HEK293 (cell line): ENCODE results near the gene CYP2D6.
A peak's percentile ranks its signal among the peaks of the same experiment; 100 is the strongest.

Experiments
- EGR2 ChIP-seq: fragments of 450-650 bp; formaldehyde crosslinking; IDR thresholded peaks from 2 replicates; pipeline ENCODE4 v1.5.1; 2016; ENCODE audit warnings: low read depth, missing biosample characterization, missing genetic modification characterization
- GLIS1 ChIP-seq: fragments of 450-650 bp; formaldehyde crosslinking; IDR thresholded peaks from 2 replicates; pipeline ENCODE4 v1.5.1; 2016; ENCODE audit warnings: missing biosample characterization, missing genetic modification characterization
- GLIS2 ChIP-seq: fragments of 450-650 bp; formaldehyde crosslinking; IDR thresholded peaks from 2 replicates; pipeline ENCODE4 v1.5.1; 2016; ENCODE audit warnings: missing biosample characterization, missing genetic modification characterization
- KLF1 ChIP-seq: fragments of 450-650 bp; formaldehyde crosslinking; IDR thresholded peaks from 2 replicates; pipeline ENCODE4 v1.5.1; 2016; ENCODE audit warnings: missing biosample characterization, missing genetic modification characterization
- KLF8 ChIP-seq: fragments of 450-650 bp; formaldehyde crosslinking; IDR thresholded peaks from 2 replicates; pipeline ENCODE4 v1.5.1; 2016; ENCODE audit warnings: missing biosample characterization, missing genetic modification characterization
- KLF9 ChIP-seq: fragments of 450-650 bp; formaldehyde crosslinking; IDR thresholded peaks from 2 replicates; pipeline ENCODE4 v1.5.1; 2016; ENCODE audit warnings: missing biosample characterization, missing genetic modification characterization, low read depth
- OVOL3 ChIP-seq: fragments of 450-650 bp; formaldehyde crosslinking; IDR thresholded peaks from 2 replicates; pipeline ENCODE4 v1.5.1; 2016; ENCODE audit warnings: missing biosample characterization, missing genetic modification characterization
- SCRT1 ChIP-seq: fragments of 450-650 bp; formaldehyde crosslinking; IDR thresholded peaks from 2 replicates; pipeline ENCODE4 v1.5.1; 2016; ENCODE audit warnings: missing biosample characterization, missing genetic modification characterization, borderline replicate concordance
- SCRT2 ChIP-seq: fragments of 450-650 bp; formaldehyde crosslinking; IDR thresholded peaks from 2 replicates; pipeline ENCODE4 v1.5.1; 2016; ENCODE audit warnings: missing biosample characterization, missing genetic modification characterization
- SP2 ChIP-seq: fragments of 450-650 bp; formaldehyde crosslinking; IDR thresholded peaks from 2 replicates; pipeline ENCODE4 v1.5.1; 2016; ENCODE audit warnings: missing biosample characterization, missing genetic modification characterization
- YY1 ChIP-seq: fragments of 450-650 bp; formaldehyde crosslinking; IDR thresholded peaks from 2 replicates; pipeline ENCODE4 v1.5.1; 2018; ENCODE audit warnings: missing biosample characterization, missing genetic modification characterization
- ZBTB8A ChIP-seq: fragments of 450-650 bp; formaldehyde crosslinking; IDR thresholded peaks from 2 replicates; pipeline ENCODE4 v1.5.1; 2016; ENCODE audit warnings: missing biosample characterization, missing genetic modification characterization
- ZFHX2 ChIP-seq: fragments of 450-650 bp; formaldehyde crosslinking; conservative IDR thresholded peaks from 2 replicates; pipeline ENCODE4 v1.5.1; 2016; ENCODE audit warnings: missing biosample characterization, missing genetic modification characterization
- ZFP41 ChIP-seq: fragments of 450-650 bp; formaldehyde crosslinking; IDR thresholded peaks from 2 replicates; pipeline ENCODE4 v1.5.1; 2016; ENCODE audit warnings: missing biosample characterization, missing genetic modification characterization, borderline replicate concordance
- ZIC2 ChIP-seq: fragments of 450-650 bp; formaldehyde crosslinking; IDR thresholded peaks from 2 replicates; pipeline ENCODE4 v1.5.1; 2016; ENCODE audit warnings: missing biosample characterization, missing genetic modification characterization
- ZNF155 ChIP-seq: fragments of 450-650 bp; formaldehyde crosslinking; IDR thresholded peaks from 2 replicates; pipeline ENCODE4 v1.5.1; 2016; ENCODE audit warnings: missing biosample characterization, missing genetic modification characterization
- ZNF2 ChIP-seq: fragments of 450-650 bp; formaldehyde crosslinking; IDR thresholded peaks from 2 replicates; pipeline ENCODE4 v1.5.1; 2016; ENCODE audit warnings: missing biosample characterization, missing genetic modification characterization
- ZNF324 ChIP-seq: fragments of 450-650 bp; formaldehyde crosslinking; IDR thresholded peaks from 2 replicates; pipeline ENCODE4 v1.5.1; 2016; ENCODE audit warnings: missing biosample characterization, missing genetic modification characterization
- ZNF391 ChIP-seq: fragments of 450-650 bp; formaldehyde crosslinking; IDR thresholded peaks from 2 replicates; pipeline ENCODE4 v1.5.1; 2016; ENCODE audit warnings: low read depth, missing biosample characterization, missing genetic modification characterization, borderline replicate concordance
- ZNF501 ChIP-seq: fragments of 450-650 bp; formaldehyde crosslinking; IDR thresholded peaks from 2 replicates; pipeline ENCODE4 v1.5.1; 2016; ENCODE audit warnings: missing biosample characterization, missing genetic modification characterization
- ZNF549 ChIP-seq: fragments of 450-650 bp; IDR thresholded peaks from 2 replicates; pipeline ENCODE4 v1.5.1; 2018; ENCODE audit warnings: missing biosample characterization, missing genetic modification characterization, mild to moderate bottlenecking, inconsistent platforms, moderate library complexity
- ZNF561 ChIP-seq: fragments of 450-650 bp; IDR thresholded peaks from 2 replicates; pipeline ENCODE4 v1.5.1; 2018; ENCODE audit warnings: missing biosample characterization, missing genetic modification characterization, borderline replicate concordance
- ZNF610 ChIP-seq: fragments of 450-650 bp; formaldehyde crosslinking; IDR thresholded peaks from 2 replicates; pipeline ENCODE4 v1.5.1; 2016; ENCODE audit warnings: missing biosample characterization, missing genetic modification characterization, borderline replicate concordance
- ZNF785 ChIP-seq: fragments of 450-650 bp; formaldehyde crosslinking; IDR thresholded peaks from 2 replicates; pipeline ENCODE4 v1.5.1; 2016; ENCODE audit warnings: missing biosample characterization, missing genetic modification characterization
- ZSCAN30 ChIP-seq: fragments of 450-650 bp; IDR thresholded peaks from 2 replicates; pipeline ENCODE4 v1.5.1; 2018; ENCODE audit warnings: missing biosample characterization, mild to moderate bottlenecking, missing genetic modification characterization, moderate library complexity
- ZSCAN4 ChIP-seq: fragments of 450-650 bp; formaldehyde crosslinking; IDR thresholded peaks from 2 replicates; pipeline ENCODE4 v1.5.1; 2017; ENCODE audit warnings: missing biosample characterization, missing genetic modification characterization
- TF ChIP-seq, protein P1 (sequence below): fragments of 450-650 bp; formaldehyde crosslinking; IDR thresholded peaks from 2 replicates; pipeline ENCODE4 v1.5.1; 2017; ENCODE audit warnings: missing biosample characterization, missing genetic modification characterization
- TF ChIP-seq, protein P2 (sequence below): fragments of 450-650 bp; formaldehyde crosslinking; IDR thresholded peaks from 2 replicates; pipeline ENCODE4 v1.5.1; 2016; ENCODE audit warnings: missing biosample characterization, missing genetic modification characterization
- TF ChIP-seq, protein P3 (sequence below): fragments of 450-650 bp; formaldehyde crosslinking; IDR thresholded peaks from 2 replicates; pipeline ENCODE4 v1.5.1; 2016; ENCODE audit warnings: missing biosample characterization, missing genetic modification characterization

CYP2D6 gene

GRCh38 chr22:42079319-42080251 is 51.0 kb downstream of the CYP2D6 start, which contains the start of gene SMDT1 (continued):
- TF ChIP-seq, protein P1, sequence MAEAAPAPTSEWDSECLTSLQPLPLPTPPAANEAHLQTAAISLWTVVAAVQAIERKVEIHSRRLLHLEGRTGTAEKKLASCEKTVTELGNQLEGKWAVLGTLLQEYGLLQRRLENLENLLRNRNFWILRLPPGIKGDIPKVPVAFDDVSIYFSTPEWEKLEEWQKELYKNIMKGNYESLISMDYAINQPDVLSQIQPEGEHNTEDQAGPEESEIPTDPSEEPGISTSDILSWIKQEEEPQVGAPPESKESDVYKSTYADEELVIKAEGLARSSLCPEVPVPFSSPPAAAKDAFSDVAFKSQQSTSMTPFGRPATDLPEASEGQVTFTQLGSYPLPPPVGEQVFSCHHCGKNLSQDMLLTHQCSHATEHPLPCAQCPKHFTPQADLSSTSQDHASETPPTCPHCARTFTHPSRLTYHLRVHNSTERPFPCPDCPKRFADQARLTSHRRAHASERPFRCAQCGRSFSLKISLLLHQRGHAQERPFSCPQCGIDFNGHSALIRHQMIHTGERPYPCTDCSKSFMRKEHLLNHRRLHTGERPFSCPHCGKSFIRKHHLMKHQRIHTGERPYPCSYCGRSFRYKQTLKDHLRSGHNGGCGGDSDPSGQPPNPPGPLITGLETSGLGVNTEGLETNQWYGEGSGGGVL (tag by site-specific recombination): peak; percentile 79
- TF ChIP-seq SP2 (tag by site-specific recombination): peak; percentile 94
- TF ChIP-seq KLF1 (tag by site-specific recombination): peak; percentile 86
- no peak for TF ChIP-seq ZNF561
- no peak for TF ChIP-seq SCRT1 (tag by site-specific recombination)
- TF ChIP-seq ZNF785 (tag by site-specific recombination): 0 out of 2 replicates have a peak, but pooled peaks have one; percentile 52
- TF ChIP-seq, protein P2, sequence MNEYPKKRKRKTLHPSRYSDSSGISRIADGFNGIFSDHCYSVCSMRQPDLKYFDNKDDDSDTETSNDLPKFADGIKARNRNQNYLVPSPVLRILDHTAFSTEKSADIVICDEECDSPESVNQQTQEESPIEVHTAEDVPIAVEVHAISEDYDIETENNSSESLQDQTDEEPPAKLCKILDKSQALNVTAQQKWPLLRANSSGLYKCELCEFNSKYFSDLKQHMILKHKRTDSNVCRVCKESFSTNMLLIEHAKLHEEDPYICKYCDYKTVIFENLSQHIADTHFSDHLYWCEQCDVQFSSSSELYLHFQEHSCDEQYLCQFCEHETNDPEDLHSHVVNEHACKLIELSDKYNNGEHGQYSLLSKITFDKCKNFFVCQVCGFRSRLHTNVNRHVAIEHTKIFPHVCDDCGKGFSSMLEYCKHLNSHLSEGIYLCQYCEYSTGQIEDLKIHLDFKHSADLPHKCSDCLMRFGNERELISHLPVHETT (tag by site-specific recombination): peak; percentile 83; the same call in 1 of the 2 replicates
- TF ChIP-seq ZNF391 (tag by site-specific recombination): peak; percentile 72; the same call in 1 of the 2 replicates
- TF ChIP-seq ZFP41 (tag by site-specific recombination): no peak
- TF ChIP-seq ZNF2 (tag by site-specific recombination): peak; percentile 44; the same call in 1 of the 2 replicates
- no peak for TF ChIP-seq ZNF549 (tag by site-specific recombination)
- TF ChIP-seq EGR2 (tag by site-specific recombination): peak; percentile 91
- peak; percentile 27; the same call in 1 of the 2 replicates for TF ChIP-seq ZSCAN30 (tag by site-specific recombination)
- TF ChIP-seq ZNF324: peak; percentile 88
- TF ChIP-seq OVOL3 (tag by site-specific recombination): no peak
- TF ChIP-seq SCRT2 (tag by site-specific recombination): peak; percentile 19; the same call in 1 of the 2 replicates
- peak; percentile 79 for TF ChIP-seq GLIS1 (tag by site-specific recombination)
- TF ChIP-seq ZNF610 (tag by site-specific recombination): peak; percentile 88; the same call in 1 of the 2 replicates
- TF ChIP-seq ZFHX2 (tag by site-specific recombination): peak; percentile 88
- TF ChIP-seq ZNF155: no peak
- TF ChIP-seq ZIC2: peak; percentile 60
- TF ChIP-seq KLF9: peak; percentile 87
- peak; percentile 98 for TF ChIP-seq KLF8
- TF ChIP-seq GLIS2 (tag by site-specific recombination): peak; percentile 73
- TF ChIP-seq YY1 (tag by site-specific recombination): peak; percentile 98
- TF ChIP-seq ZBTB8A: peak; percentile 99
- peak; percentile 82 for TF ChIP-seq ZNF501 (tag by site-specific recombination)
- TF ChIP-seq, protein P3, sequence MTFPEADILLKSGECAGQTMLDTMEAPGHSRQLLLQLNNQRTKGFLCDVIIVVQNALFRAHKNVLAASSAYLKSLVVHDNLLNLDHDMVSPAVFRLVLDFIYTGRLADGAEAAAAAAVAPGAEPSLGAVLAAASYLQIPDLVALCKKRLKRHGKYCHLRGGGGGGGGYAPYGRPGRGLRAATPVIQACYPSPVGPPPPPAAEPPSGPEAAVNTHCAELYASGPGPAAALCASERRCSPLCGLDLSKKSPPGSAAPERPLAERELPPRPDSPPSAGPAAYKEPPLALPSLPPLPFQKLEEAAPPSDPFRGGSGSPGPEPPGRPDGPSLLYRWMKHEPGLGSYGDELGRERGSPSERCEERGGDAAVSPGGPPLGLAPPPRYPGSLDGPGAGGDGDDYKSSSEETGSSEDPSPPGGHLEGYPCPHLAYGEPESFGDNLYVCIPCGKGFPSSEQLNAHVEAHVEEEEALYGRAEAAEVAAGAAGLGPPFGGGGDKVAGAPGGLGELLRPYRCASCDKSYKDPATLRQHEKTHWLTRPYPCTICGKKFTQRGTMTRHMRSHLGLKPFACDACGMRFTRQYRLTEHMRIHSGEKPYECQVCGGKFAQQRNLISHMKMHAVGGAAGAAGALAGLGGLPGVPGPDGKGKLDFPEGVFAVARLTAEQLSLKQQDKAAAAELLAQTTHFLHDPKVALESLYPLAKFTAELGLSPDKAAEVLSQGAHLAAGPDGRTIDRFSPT: peak; percentile 100
- TF ChIP-seq ZSCAN4: peak; percentile 33; the same call in 1 of the 2 replicates
- TF ChIP-seq, all 188 proteins: peak for 55
